GM21825 (cell line): ENCODE results near the gene PTPRD.

Experiments
- ATAC-seq: cut with Tn5 transposase; IDR thresholded peaks from one replicate; pipeline ENCODE4 v1.9.1; 2021; ENCODE audit warnings: mild to moderate bottlenecking, moderate library complexity; ENCODE audit not compliant: unreplicated experiment

PTPRD gene

DNA sequence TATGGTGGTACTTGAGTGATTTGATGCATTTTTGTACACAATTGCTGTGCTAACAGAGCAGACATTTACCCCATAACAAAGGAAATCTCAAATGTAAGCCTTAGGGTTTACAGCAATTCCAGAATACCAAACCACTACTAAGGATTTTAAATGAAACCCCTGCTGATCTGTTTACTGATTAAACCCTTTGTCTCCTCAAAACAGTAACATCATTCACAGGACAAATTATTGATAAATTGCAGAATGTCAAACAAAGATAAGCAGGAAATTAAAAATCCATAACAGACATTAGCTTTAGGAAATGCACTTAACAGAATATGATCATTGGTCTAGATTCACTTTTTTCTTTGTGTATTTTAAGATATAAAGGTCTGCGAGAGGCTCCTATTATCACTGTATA, 1796.9 kb downstream of the PTPRD start:
- no peak for ATAC-seq

DNA sequence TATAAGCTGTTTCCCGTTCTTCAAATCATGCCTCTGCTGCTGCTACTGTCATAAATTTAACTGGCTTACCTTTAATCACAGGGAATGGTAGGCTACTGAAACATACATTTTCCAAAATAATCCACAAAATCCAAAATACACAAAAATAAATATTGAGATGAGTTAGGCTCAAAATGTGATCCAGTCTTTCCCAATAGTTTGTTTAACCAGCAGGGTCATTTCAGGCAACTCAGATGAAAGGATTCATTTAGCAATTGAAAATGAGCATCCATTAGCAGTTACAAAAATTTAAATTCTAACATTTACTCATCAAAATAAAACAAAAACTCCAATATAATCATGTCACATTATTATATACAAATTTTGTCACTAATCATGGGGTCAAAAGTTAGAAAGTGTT, 1797.6 kb downstream of the PTPRD start:
- no peak for ATAC-seq

DNA sequence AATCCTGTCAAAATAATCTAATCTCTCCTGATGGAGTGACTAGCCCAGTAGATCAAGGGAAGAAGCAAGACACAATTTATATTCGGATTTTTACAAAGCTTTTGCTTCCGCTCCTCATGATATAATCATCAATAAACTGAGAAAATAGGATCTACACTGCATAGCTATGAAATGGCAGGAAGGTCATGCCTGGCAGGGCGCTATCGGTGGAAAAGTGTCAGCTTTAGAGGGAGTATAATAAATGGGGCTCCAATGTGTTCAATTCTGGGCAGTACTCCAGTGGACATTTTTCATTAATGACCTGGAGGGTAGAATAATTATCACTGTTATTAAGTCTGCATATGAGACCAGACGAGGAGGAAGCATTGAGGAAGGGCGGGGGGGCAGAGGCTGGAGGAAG, 1799.9 kb downstream of the PTPRD start:
- ATAC-seq = no peak

- no peak for ATAC-seq
Observed at GRCh38 chr9:8809741-8810140, 1803.1 kb downstream of the PTPRD start.

DNA sequence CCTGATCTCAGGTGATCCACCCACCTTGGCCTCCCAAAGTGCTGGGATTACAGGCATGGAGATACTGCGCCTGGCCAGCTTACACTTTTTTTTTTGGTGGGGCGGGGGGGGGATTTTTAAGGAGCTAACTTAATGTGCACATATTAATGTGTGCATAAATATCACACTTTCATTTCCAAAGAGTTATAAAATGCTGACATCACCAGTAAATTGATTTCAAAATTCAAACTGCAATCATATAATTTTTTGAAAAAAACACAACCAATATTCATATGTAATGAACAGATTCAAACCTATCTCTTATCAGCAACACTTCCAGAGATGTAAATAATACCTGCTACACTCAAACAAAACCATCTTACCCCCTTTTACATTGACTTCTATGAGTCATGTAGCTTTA, 1806.7 kb downstream of the PTPRD start:
- no peak for ATAC-seq

DNA sequence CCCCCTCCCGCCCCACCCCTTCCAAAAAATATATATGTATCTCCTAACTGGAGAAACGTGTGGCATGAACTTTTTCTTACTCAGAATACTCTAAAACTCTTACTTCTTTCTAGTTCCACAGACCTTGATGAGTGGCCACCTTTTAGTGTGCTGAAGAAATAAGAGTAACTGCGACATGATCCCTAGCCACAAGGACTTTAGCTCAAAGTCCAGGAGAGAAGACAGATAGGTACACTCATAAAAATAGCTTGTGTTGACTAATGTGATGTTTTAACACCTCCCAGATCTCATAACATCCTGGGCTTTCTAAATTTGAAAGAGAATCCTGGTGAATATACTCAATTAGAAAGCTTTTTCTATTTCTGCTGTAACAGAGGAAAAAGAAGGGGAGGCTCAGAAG, 1808.2 kb downstream of the PTPRD start:
- ATAC-seq = no peak

- no peak for ATAC-seq
Observed at GRCh38 chr9:8802242-8802641, 1810.6 kb downstream of the PTPRD start.

DNA sequence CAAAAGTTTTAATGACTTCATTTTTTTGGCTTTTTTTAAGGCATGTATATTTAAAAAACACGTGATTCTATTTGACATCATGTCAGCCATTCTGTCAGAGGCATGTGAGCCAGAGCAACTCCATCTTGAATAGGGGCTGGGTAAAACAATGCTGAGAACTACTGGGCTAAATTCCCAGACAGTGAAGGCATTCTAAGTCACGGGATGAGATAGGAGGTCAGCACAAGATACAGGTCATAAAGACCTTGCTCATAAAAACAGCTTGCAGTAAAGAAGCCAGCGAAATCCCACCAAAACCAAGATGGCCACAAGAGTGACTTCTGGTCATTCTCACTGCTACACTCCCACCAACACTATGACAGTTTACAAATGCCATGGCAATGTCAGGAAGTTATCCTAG, 1812.6 kb downstream of the PTPRD start:
- no peak for ATAC-seq

DNA sequence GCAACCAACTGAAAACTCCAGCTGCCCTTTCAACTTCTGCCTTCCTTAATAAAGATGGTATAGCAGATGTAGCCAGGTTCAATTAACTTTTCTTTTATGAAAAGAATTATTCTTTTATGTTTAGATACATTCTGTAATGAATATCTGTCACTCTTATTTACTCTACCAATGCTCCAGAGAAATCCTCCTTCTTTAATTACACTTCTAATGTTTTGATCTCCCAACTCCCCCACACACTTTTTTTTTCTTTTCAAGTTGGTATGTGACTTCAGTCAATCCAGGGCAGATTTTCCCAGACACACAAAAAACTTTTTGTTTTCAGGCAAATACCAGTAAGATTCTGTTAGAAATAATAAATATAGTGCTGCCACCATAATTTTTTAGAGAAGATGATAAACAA, 1813.2 kb downstream of the PTPRD start:
- no peak for ATAC-seq

- no peak for ATAC-seq
Observed at GRCh38 chr9:8799206-8799605, 1813.6 kb downstream of the PTPRD start.

- ATAC-seq = no peak
Observed at GRCh38 chr9:8784838-8785237, 1828.0 kb downstream of the PTPRD start.

DNA sequence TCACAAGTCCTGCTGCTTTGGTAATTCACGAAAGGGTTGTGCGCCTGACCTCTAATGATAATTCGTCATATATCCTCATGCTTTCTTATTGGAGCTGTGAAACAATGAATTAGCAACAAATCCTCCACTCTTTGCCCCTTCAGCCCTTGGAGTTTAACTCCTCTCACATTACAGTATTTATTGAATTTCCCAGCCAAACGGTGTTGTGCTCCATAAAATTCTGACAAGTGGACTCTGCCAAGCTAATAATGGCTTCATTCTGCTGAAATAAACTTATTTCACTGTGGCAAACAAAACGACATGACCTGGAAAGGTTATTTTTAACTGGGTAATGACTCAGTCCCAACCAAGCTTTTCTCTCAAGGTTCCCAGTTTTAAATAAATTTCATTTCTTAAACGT, 1828.9 kb downstream of the PTPRD start:
- no peak for ATAC-seq

DNA sequence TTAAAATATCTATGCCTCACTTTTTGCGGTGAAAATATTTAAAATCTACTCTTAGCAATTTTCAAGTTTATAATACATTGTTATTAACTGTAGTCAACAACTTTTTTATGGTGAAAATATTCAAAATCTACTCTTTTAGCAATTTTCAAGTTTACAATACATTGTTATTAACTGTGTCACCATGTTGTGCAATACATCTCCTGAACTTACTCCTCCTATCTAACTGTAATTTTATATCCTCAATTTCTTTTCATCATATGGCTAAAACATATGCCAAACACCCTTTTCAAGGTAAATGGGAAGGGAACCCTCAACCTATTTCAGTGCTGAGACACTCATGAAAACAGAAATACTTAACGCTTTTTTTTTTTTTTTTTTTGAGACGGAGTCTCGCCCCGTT, 1830.6 kb downstream of the PTPRD start:
- ATAC-seq = no peak

DNA sequence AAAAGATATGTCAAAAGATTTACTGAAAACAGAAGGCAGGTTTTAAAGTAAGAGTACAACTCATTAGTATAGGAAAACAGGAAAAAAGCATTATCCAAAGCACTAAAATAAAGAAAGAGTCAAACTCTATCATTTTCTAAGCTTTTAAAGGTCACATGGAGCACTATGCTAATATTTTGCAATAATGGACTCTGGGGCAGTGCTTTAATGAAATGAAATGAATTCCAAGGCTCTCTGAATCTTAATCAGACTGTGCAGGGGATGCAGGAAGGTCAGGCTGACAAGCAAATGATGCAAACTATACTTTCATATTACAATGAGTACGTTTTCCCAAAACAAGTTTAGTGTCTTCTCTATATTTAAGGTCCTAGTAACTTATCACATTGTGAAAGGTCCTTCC, 1831.3 kb downstream of the PTPRD start:
- no peak for ATAC-seq

GRCh38 chr9:8780386-8780785, 1832.4 kb downstream of the PTPRD start:
- ATAC-seq = no peak

DNA sequence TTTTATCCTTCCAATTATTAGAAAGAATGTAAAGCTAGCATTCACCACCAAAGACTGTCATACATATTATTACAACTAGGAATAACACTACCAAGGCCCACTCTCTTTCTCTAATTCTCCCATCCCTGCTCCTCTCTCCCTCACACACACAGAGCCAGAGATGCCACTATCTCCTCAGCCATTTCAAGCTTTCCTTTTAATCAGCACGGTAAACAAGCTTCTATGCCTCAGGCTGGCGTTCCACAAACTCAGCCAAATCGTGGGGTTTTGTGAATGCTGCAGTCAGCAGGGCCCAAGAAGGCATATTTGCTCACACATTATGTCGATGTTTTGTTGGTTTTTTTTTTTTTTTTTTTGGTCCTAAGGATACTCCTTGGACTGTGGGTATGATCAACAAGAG, 1833.3 kb downstream of the PTPRD start:
- no peak for ATAC-seq

GRCh38 chr9:8778356-8778755, 1834.4 kb downstream of the PTPRD start:
- no peak for ATAC-seq

DNA sequence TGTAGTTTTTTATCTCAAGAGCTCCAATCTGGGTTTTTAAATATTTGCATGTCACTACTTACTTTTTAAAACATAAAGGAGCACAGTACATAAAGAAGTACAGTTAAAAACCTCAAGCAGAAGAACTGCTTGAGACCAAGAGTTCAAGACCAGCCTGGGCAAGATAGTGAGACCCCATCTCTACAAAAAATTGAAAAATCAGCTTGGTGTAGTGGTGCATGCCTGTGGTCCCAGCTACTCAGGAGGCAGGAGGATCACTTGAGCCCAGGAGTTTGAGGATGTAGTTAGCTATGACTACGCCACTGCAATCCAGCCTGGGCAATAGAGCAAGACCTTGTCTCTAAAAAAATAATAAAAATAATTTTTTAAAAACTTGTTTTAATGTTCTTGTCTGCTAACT, 1840.5 kb downstream of the PTPRD start:
- no peak for ATAC-seq

GRCh38 chr9:8769153-8769552, 1843.6 kb downstream of the PTPRD start:
- ATAC-seq = no peak

DNA sequence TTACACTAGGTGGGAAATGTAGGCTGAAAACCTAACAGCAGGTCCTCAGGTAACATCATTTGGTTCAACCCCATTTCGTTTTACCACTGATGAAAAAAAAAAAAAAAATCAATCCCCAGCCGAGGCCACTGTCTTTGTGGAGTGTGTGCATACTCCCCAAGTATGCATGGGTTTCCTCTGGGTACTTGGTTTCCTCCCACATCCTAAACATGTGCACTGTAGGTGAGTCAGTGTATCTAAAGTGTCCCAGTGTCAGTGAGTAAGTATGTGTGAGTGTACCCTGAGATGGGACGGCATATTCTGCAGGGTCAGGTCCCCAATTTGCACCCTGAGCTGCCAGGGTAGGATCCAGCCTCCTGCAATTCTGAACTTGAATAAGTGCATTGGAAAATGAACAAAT, 1846.7 kb downstream of the PTPRD start:
- ATAC-seq = no peak

GRCh38 chr9:8764051-8764450, 1848.8 kb downstream of the PTPRD start:
- ATAC-seq = no peak

- ATAC-seq = no peak
Observed at GRCh38 chr9:8762479-8763085, 1850.2 kb downstream of the PTPRD start.

- no peak for ATAC-seq
Observed at GRCh38 chr9:8760000-8760767, 1852.6 kb downstream of the PTPRD start.
